ENCODE measurements around the gene S1PR3.

GRCh38 chr9:89010526-89011111, 19.4 kb downstream of the S1PR3 start:
- no peak for TF ChIP-seq CTCF (IDR thresholded peaks at IDR 0.05; ENCODE audit: low read depth, low read length, missing input control)
- TF ChIP-seq SP1 (IDR thresholded peaks at IDR 0.05) = no peak
- no peak for TF ChIP-seq MAX (IDR thresholded peaks at IDR 0.05)
- TF ChIP-seq RAD21 (IDR thresholded peaks at IDR 0.05) = no peak
- no peak for TF ChIP-seq RXRA (IDR thresholded peaks at IDR 0.05)
- no peak for TF ChIP-seq YY1 (IDR thresholded peaks at IDR 0.05)
- TF ChIP-seq ATF3 (IDR thresholded peaks at IDR 0.05) = no peak
- TF ChIP-seq REST (IDR thresholded peaks at IDR 0.05) = no peak
- no peak for TF ChIP-seq GABPA (IDR thresholded peaks at IDR 0.05 in 1 of 2, conservative IDR thresholded peaks at IDR 0.05 in 1 of 2)
- no peak for TF ChIP-seq ZBTB33 (IDR thresholded peaks at IDR 0.05)
- no peak for TF ChIP-seq TAF1 (conservative IDR thresholded peaks at IDR 0.05)
- TF ChIP-seq HNF4A (conservative IDR thresholded peaks at IDR 0.05) = no peak
- TF ChIP-seq EGR1 (IDR thresholded peaks at IDR 0.05; ENCODE audit: low read depth in 2 of 2) = no peak
